Heart right ventricle (tissue), 16 donors: ENCODE measurements around the gene KPNA1. TPM values are rescaled to one million over a fixed set of nuclear protein-coding genes. Genes with fewer than 3 reads are reported as not detected.

ENCODE experiments used
- ATAC-seq, 8 donors: fragments of 200-7000 bp; cut with Tn5 transposase; one replicate each; pipeline ENCODE4 v1.9.1; 2020; ENCODE audit warnings: mild to moderate bottlenecking in 8 of 8, moderate library complexity in 8 of 8, moderate number of reproducible peaks in 1 of 8
- DNase-seq, 2 donors: peaks; one replicate each; pipeline ENCODE4 v3.0.0-alpha.2; 2020
- H3K27ac ChIP-seq, 10 donors: fragments of 200-600 bp; sonication (generic) in 2 of 10; one replicate each; pipeline versions ENCODE4 v1.5.0 to v1.8.0; 2020 to 2022; ENCODE audit warnings: mild to moderate bottlenecking in 3 of 10
- H3K27me3 ChIP-seq, 7 donors: fragments of 200-600 bp; one replicate each; pipeline ENCODE4 v1.8.0; 2021 to 2022; ENCODE audit warnings: mild to moderate bottlenecking in 2 of 7
- H3K36me3 ChIP-seq, 9 donors: fragments of 200-600 bp; sonication (generic) in 1 of 9; one replicate each; pipeline versions ENCODE4 v1.5.0 to v1.8.0; 2020 to 2022; ENCODE audit warnings: mild to moderate bottlenecking in 2 of 9
- H3K4me1 ChIP-seq, 9 donors: fragments of 200-600 bp; sonication (generic) in 1 of 9; one replicate each; pipeline versions ENCODE4 v1.5.0 to v1.8.0; 2020 to 2022; ENCODE audit warnings: mild to moderate bottlenecking in 4 of 9
- H3K4me3 ChIP-seq, 10 donors: fragments of 200-600 bp; sonication (generic) in 2 of 10; one replicate each; pipeline versions ENCODE4 v1.5.0 to v1.8.0; 2020 to 2022; ENCODE audit warnings: mild to moderate bottlenecking in 7 of 10, moderate library complexity in 2 of 10
- H3K9me3 ChIP-seq, 11 donors: fragments of 200-600 bp in 10 of 11; sonication (generic) in 2 of 11; one replicate each; pipeline versions ENCODE4 v1.5.0 to v1.8.0; 2013 to 2022; ENCODE audit warnings: mild to moderate bottlenecking in 2 of 11, control low read depth in 1 of 11, moderate library complexity in 1 of 11
- WGBS, 2 donors: extraction: QIAGEN DNeasy Blood & Tissue Kit; methylation state at CpG; one replicate each; pipeline ENCODE4 v1.1.7; 2013; ENCODE audit warnings: inconsistent platforms in 1 of 2; 5-methylcytosine and 5-hydroxymethylcytosine counted together
- intact Hi-C, 10 donors: fragments of 100-400 bp; cut with DNase I; formaldehyde crosslinking; loops; one replicate each; pipeline versions ENCODE4 v1.11.1 to v1.14.2; 2022
- polyA plus RNA-seq, 2 donors: library from polyadenylated mRNA; stranded (reverse); fragments of 200-250 nt; gene quantifications; one replicate each; pipeline ENCODE4 v1.2.3, GENCODE V29; 2013
- total RNA-seq, 10 donors: library from RNA; stranded (reverse); fragmentation: NEBNext Ultra II Directional in 3 of 10; extraction: Animal tissue kit (Norgen Biotek cat#: 25700) in 3 of 10; gene quantifications; one replicate each; pipeline versions ENCODE4 v1.2.1 to v1.2.4, GENCODE V29; 2021 to 2023
- TF ChIP-seq, protein P1 (sequence below), 9 donors: fragments of 200-600 bp; sonication (generic) in 2 of 9; IDR thresholded peaks; one replicate each; pipeline versions ENCODE4 v1.5.0 to v1.8.0; 2021 to 2022; ENCODE audit warnings: antibody characterized with exemption in 9 of 9, mild to moderate bottlenecking in 5 of 9, moderate library complexity in 1 of 9
- donor health status: Arrhythmogenic right ventricular cardiomyopathy.
- donor health status: ischemic (EF 13 %, LVEDD 7.1; RV severe dilation, severe dysfunction).
- donor health status: healthy with polysubstance abuse.
- donor health status: DM: no; HTN: yes; CAD: no.
- donor health status: DM: no; HTN: no; CAD: no.
- donor health status: ischemic (EF 25% LVEDD 6.9; RV normal size, moderate dysfunction).
- donor health status: ischemic (EF 25% LVEDD 5.7; RV mildly dilated, moderate dysfunction).
- donor health status: healthy.
- donor health status: DM: yes; HTN: yes; CAD: no.
- donor health status: Ischemic cardiomyopathy.
- donor health status: ischemic (EF 35%, LVEDD 5.7; RV mildly dilated, moderate dysfunction).
- donor health status: nonischemic (EF 11% LVEDD 7.7; RV severe dilation, severe dysfunction).
- donor health status: DM: yes; HTN: yes; CAD: no.
- donor health status: PGD.
- donor health status: ischemic (EF 29% LVEDD 5.4; RV normal size, mild dysfunction).
- donor health status: nonischemic (EF 23%, LVEDD 6.1; RV moderate dilation, normal function).

KPNA1 gene
- total and polyA plus RNA-seq, 12 donors: 14.5 to 121 (median 84.1) TPM

DNA sequence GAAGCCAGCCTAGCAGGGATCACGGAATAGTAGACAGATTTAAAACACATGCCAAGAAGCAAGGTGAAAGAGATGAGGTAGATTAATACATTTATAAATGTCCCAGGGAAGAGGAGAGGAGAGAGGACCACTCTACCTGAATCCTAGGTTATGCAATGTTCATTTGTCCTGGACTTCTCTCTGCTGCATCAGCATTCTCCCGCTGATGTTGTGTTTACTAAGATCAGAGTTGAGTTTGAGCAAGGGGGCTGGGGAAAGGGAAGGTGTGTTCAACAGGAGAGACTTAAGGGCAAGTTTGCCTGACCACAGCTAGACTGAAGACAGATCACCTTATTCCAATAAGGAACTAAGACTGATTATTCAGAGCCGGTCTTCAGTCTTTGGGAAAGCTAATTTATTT, 1.1 kb upstream of the KPNA1 start:
- ATAC-seq (no peak), DNase-seq (no peak)
- Histone ChIP-seq H3K36me3 (no peaks in the 10 kb centered on the region), H3K27ac (no peak overlapping the region), H3K9me3 (no peaks in the 10 kb centered on the region), H3K4me3 (no peak overlapping the region), H3K4me1 (peaks cover 0 to 33% (median 29%) of the 10 kb centered on the region in 9 donors), H3K27me3 (no peaks in the 10 kb centered on the region)
- 96 to 98% methylated on average over 3 of the region's 3 CpGs for WGBS, 2 donors
- TF ChIP-seq, protein P1, sequence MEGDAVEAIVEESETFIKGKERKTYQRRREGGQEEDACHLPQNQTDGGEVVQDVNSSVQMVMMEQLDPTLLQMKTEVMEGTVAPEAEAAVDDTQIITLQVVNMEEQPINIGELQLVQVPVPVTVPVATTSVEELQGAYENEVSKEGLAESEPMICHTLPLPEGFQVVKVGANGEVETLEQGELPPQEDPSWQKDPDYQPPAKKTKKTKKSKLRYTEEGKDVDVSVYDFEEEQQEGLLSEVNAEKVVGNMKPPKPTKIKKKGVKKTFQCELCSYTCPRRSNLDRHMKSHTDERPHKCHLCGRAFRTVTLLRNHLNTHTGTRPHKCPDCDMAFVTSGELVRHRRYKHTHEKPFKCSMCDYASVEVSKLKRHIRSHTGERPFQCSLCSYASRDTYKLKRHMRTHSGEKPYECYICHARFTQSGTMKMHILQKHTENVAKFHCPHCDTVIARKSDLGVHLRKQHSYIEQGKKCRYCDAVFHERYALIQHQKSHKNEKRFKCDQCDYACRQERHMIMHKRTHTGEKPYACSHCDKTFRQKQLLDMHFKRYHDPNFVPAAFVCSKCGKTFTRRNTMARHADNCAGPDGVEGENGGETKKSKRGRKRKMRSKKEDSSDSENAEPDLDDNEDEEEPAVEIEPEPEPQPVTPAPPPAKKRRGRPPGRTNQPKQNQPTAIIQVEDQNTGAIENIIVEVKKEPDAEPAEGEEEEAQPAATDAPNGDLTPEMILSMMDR (IDR thresholded peaks at IDR 0.05): no peak
- intact Hi-C loops: loop anchor here in 1 of 10 donors (10.0 kb wide), 1 partner anchor 61 kb away; no protein-coding TSS in a partner anchor

DNA sequence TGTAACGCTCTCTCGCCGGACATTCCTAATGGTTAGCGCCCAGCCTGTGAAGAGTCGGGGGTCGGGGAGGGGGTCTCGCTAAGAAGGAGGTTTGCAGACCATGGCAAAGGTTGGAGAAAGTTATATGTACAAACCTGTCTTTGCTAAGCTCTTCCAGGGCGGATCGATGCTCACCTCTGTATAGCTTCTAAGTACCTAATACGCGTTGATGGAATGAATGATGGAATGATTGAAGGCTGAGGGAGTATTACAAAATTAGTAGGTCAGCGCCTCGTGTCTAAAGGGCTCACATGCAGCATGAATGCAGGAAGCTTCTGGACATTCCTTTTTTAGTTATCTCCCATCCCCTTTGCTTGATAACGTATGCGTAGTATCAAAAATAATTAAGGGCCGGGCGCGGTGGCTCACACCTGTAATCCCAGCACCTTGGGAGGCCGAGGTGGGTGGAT, 305 bp upstream of the KPNA1 start:
- TF ChIP-seq, protein P1 (IDR thresholded peaks at IDR 0.05): no peak
- DNase-seq (no peak), ATAC-seq (no peak)
- peak overlapping the region in 8 of 10 donors; percentile 95 to 99 (median 96) for H3K27ac ChIP-seq
- no peaks in the 10 kb centered on the region for H3K36me3 ChIP-seq
- intact Hi-C loops: loop anchor here in 1 of 10 donors (10.0 kb wide), 1 partner anchor 60 kb away; no protein-coding TSS in a partner anchor
- H3K4me3 ChIP-seq: peak overlapping the region; percentile 62 to 93 (median 86)
- H3K9me3 ChIP-seq: peaks cover 0 to 3% (median 0%) of the 10 kb centered on the region in 11 donors
- peaks cover 0 to 35% (median 30%) of the 10 kb centered on the region in 9 donors for H3K4me1 ChIP-seq
- H3K27me3 ChIP-seq: no peaks in the 10 kb centered on the region
- 34 to 36% methylated on average over 19 of the region's 19 CpGs for WGBS, 2 donors

DNA sequence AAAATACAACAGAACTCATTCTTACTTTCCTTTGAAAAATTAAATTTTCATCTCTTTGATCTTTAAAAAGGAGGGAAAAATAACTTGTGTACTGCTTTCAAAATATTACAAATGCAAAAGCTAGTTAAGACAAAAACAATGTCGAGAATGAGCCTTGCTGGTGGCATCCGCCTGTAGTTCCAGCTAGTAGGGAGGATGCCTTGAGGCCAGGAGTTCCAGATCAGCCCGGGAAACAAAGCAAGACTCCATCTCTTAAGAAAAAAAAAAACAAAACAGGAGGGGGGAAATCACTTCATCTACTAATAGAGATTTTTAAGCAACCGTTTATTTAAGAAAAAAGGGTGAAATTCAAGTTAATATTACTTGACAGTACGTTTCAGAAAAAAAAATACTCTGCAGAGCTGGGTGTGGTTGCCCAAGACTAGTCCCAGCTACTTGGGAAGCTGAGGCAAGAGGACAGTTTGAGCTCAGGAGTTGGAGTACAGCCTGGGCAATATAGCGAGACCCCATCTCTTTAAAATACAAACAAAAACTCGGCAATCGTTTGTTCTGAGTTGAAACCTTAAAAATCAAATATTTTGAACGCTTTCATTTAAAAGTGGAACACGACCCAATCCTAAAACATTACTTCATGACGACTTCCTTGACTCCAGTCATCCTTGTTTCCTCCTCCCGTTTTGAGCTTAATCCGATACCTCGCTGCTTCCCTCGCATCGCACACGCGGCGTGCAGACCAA, 1.2 kb downstream of the KPNA1 start:
- no peak for ATAC-seq
- Histone ChIP-seq H3K36me3 (no peaks in the 10 kb centered on the region), H3K4me3 (peak overlapping the region; percentile 62 to 93 (median 86)), H3K27me3 (no peaks in the 10 kb centered on the region), H3K4me1 (peaks cover 0 to 40% (median 31%) of the 10 kb centered on the region in 9 donors), H3K27ac (peak overlapping the region; percentile 78 to 99 (median 96)), H3K9me3 (peaks cover 0 to 13% (median 0%) of the 10 kb centered on the region in 11 donors)
- DNase-seq: no peak
- intact Hi-C loops: loop anchor here in 4 of 10 donors (5.0 to 10.0 kb wide), 3 partner anchors 36 to 96 kb away; partner anchors contain the start of gene WDR5B (in 2 of the 4)
- 9 to 12% methylated on average over 19 of the region's 19 CpGs for WGBS, 2 donors
- TF ChIP-seq, protein P1 (IDR thresholded peaks at IDR 0.05): no peak

GRCh38 chr3:122512284-122512683, 2.5 kb downstream of the KPNA1 start:
- peaks cover 0 to 13% (median 0%) of the 10 kb centered on the region in 11 donors for H3K9me3 ChIP-seq
- WGBS, 2 donors: 85 to 87% methylated on average over 15 of the region's 15 CpGs
- H3K4me3 ChIP-seq: no peak overlapping the region
- ATAC-seq (no peak), DNase-seq (no peak)
- H3K4me1 ChIP-seq: peaks cover 0 to 45% (median 37%) of the 10 kb centered on the region in 9 donors
- intact Hi-C loops: loop anchor here in 4 of 10 donors (5.0 to 10.0 kb wide), 3 partner anchors 35 to 95 kb away; partner anchors contain the start of gene WDR5B (in 2 of the 4)
- H3K27ac ChIP-seq: no peak overlapping the region
- H3K36me3 ChIP-seq: no peaks in the 10 kb centered on the region
- no peaks in the 10 kb centered on the region for H3K27me3 ChIP-seq
- TF ChIP-seq, protein P1 (IDR thresholded peaks at IDR 0.05): no peak
